ENCODE results near the gene FHOD3.

- no peak for TF ChIP-seq CTCF (IDR thresholded peaks at IDR 0.05)
- TF ChIP-seq EZH2 (IDR thresholded peaks at IDR 0.05; ENCODE audit: borderline replicate concordance, insufficient read depth, low read depth, low read length, poor library complexity, severe bottlenecking) = no peak
Measured at GRCh38 chr18:36476433-36476832, 178.9 kb downstream of the FHOD3 start.

Data from B cell (primary cell).